MV-4-11 (cell line): ENCODE measurements around the gene MPP4.

ENCODE experiments used
- DNase-seq: peaks from one replicate; lab custom pipeline; 2025; lab: John Stamatoyannopoulos, UW

MPP4 gene, protein sequence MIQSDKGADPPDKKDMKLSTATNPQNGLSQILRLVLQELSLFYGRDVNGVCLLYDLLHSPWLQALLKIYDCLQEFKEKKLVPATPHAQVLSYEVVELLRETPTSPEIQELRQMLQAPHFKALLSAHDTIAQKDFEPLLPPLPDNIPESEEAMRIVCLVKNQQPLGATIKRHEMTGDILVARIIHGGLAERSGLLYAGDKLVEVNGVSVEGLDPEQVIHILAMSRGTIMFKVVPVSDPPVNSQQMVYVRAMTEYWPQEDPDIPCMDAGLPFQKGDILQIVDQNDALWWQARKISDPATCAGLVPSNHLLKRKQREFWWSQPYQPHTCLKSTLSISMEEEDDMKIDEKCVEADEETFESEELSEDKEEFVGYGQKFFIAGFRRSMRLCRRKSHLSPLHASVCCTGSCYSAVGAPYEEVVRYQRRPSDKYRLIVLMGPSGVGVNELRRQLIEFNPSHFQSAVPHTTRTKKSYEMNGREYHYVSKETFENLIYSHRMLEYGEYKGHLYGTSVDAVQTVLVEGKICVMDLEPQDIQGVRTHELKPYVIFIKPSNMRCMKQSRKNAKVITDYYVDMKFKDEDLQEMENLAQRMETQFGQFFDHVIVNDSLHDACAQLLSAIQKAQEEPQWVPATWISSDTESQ

GRCh38 chr2:201698588-201699226 lies at the start of gene MPP4:
TSS of gene MPP4 (minus strand) at chr2:201698644. CDS start at chr2:201693954, 4,690 bp downstream.
- DNase-seq, result no peak

GRCh38 chr2:201746551-201746950 lies 48.1 kb upstream of the MPP4 start:
- DNase-seq, result no peak

- peak; percentile 13 for DNase-seq
Measured at GRCh38 chr2:201735486-201735885, 37.0 kb upstream of the MPP4 start.

DNA sequence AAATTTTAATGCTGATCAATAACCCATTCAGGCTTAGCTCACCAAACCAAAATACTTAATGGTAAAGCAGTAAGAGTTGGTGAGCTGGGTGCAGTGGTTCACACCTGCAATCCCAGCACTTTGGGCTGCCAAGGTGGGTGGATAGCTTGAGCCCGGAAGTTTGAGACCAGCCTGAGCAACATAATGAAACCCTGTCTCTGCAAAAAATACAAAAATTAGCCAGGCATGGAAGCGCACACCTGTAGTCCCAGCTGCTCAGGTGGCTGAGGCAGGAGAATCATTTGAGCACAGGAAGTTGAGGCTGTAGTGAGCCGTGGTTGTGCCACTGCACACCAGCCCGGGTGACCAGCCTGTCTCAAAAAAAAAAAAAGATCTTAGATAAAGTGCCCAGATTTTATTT lies 35.7 kb upstream of the MPP4 start:
- no peak for DNase-seq

DNA sequence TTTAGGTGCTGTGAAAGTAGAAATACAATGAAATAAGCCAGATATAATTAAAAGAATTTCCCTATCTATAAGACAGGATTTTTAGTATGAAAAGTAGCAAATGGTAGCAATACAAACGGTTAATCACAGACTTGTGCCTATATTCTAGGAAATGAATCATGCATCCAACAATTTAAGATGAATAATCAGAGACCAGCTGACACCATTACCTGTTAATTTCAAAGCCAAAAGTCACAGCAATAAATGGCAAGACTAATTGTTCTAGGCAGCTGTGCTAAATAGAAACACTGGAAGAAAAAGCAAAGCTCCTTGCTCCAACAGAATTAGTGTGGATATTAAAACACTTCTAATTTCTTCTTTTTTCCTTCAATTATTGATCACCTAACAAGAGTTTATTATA lies 35.1 kb upstream of the MPP4 start:
- no peak for DNase-seq

- no peak for DNase-seq
Measured at GRCh38 chr2:201730651-201731285, 32.3 kb upstream of the MPP4 start.

DNA sequence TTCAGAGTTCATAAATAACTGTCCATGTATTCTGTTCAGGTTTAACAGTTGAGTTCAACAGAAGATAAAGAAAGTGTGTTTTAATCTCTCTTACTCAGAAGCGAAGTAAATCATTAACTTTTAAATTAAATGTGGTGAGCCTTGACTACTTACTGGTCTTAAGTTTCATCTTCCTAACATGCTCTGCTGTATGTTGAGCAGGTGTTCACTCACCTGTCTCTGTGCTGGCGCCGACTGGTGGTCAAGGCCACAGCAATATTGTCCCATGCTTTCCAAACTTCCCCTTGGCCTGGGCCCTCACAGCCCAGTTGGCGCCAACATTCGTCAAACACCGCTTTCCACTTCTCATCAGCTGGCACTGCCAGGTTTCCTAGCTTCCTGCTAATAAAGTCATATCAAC lies 17.0 kb upstream of the MPP4 start:
- no peak for DNase-seq

DNA sequence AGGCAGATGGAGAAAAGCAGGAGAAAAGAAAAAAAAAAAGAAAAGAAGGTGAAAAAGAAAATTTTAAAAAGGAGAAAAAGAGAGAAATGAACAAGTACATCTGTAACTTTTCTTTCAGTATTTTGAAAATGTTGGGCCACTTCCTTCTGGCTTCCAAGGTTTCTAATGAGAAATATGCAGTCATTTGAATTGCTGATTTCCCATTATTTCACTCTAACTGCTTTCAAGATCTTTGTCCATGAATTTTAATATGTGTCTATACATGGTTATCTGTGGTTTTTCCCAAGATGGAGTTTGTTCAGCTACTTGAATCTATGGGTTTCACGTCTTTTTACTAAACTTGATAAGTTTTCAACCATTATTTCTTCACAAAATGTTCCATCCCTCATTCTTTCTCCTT lies 14.3 kb upstream of the MPP4 start:
- DNase-seq, result no peak

GRCh38 chr2:201709747-201710146 lies 11.3 kb upstream of the MPP4 start:
- no peak for DNase-seq

GRCh38 chr2:201709049-201709448 lies 10.6 kb upstream of the MPP4 start:
- no peak for DNase-seq

- no peak for DNase-seq
Measured at GRCh38 chr2:201707753-201708152, 9.3 kb upstream of the MPP4 start.

DNA sequence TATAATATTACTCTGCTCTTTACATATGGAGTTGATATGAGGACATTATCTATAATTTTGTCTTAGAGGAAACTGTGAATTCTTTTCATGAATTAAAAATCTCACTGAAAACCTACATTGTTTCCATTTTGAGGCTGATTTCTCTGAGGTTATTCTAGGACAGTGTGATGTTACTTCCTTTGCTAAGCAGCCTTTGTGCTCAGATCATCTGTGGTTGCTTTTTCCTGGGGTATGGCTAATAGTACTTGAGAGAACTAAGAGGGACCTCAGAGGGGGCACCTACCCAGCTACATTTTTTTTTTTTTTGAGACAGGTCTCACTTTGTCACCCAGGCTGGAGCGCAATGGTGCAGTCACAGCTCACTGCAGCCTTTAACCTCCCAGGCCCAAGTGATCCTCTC lies 8.7 kb upstream of the MPP4 start:
- no peak for DNase-seq

GRCh38 chr2:201704536-201704935 lies 6.1 kb upstream of the MPP4 start:
- DNase-seq, result no peak

DNA sequence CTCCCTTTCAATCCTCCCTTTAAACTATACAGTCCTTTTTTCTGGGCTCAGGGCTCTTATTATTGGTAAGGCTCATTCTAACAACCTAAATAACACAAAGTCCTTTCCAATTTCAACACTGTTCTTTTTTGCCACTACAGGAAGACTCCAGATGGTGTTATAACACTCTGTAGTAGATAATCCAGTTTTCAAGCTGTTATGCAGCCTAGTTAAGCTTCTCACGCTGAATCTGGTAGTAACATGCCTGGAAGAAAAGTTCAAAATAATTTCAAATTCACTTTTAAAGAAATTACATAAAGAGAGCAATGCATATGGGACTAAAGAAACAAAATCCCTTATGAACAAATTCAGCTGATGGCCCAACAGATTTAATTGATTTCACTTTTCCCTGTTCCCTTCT lies 3.2 kb upstream of the MPP4 start:
- DNase-seq, result no peak

DNA sequence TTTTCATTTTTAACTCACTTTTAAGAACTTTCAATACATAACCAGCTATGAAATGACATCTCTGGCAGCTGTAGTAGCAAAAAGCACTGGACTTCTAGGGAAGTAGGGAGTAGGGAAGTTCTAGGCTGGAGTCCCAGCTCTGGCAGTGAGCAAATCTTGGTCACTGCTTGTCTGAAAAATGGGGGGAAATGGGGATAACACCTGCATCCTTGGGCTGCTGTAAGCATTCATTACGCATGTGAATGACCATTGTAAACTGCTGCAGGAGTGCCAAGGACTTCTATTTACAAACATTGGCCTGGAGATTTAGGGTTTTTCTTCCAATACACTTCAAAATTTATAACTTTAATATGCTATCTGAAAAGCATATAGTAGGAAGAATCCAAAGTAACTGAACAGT lies 972 bp upstream of the MPP4 start:
- DNase-seq, result no peak

GRCh38 chr2:201697899-201698298 lies 545 bp downstream of the MPP4 start:
- no peak for DNase-seq

DNA sequence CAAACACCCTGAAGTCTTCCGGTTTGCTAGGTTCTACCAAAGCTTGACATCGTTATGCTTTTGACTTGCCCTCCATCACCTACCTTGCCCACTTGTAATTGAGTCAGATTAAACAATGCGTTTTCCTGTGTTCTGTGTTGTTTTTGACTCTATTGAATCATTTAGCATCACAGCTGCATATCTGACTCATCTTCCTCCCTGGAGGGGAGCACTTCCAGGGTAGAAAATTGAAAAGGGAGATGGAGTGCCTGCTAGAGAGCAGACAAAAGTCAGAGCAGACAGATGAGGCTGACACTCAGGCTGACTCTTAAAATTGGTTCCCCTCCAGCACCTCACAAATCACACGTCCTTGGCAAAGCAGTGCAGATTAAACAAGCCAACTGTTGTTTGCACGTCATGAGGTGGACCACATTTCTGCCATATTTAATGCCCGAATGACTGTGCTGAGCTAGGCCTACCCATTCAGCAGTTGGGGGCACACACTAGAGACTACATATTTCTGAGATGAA lies 2.2 kb downstream of the MPP4 start:
- no peak for DNase-seq

GRCh38 chr2:201685156-201685555 lies 13.3 kb downstream of the MPP4 start:
- DNase-seq, result no peak

GRCh38 chr2:201680743-201681142 lies 17.7 kb downstream of the MPP4 start:
- DNase-seq, result no peak

DNA sequence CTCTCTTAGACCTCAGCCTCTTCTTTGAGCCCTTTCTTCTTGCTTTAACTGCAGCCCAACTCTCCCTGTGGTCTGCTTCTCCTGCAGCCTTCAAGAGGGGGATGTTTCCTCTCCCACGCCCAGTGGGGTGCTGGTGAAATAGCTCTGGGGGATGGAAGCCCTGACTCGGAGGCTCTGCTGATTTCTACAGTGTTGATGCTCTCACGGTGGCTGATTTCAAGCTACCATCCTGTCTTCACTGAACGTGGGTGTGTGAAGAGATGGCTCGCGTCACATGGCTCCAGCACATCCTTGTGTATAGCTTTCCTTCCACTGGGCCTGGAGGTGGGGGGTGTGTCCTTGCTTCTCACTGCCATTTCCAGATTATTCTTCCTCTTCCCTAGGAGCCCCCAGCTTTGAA lies 20.0 kb downstream of the MPP4 start:
- DNase-seq, result no peak

DNA sequence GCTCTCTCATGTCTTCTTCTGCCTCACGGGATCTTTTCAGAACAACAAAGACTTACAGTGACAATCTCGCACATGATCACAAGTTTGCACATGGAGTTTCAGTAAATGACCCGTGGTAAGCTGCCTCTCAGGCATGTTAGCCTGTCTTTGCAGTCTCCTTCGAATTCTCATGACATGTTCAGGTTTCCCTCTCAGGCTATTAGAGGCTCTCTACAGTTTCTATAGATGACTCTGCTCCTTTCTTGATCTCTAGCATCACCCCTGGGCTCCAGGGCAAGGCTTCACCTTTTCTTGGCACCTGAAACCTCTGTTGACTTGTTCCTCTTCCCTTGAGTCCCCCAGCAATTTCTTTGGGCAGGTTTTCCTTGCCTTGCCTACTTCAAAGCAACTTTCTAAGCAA lies 23.0 kb downstream of the MPP4 start:
- no peak for DNase-seq

DNA sequence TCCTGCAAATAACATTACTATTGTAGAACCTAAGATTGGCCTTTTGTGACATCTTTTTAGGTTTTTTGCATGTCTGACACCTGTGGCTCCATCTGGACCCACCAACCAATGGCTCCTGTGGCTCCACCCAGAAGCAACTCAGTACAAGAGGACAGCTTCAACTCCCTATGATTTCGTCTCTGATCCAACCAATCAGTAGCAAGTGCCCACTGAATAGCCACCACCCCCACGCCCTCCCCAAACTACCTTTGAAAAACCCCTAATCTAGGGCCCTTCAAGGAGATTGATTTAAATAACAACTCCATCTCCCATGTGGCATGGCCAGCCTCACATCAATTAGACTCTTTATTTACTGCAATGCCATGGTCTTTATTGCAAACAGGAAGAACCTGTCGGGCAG lies 23.6 kb downstream of the MPP4 start:
- no peak for DNase-seq

DNA sequence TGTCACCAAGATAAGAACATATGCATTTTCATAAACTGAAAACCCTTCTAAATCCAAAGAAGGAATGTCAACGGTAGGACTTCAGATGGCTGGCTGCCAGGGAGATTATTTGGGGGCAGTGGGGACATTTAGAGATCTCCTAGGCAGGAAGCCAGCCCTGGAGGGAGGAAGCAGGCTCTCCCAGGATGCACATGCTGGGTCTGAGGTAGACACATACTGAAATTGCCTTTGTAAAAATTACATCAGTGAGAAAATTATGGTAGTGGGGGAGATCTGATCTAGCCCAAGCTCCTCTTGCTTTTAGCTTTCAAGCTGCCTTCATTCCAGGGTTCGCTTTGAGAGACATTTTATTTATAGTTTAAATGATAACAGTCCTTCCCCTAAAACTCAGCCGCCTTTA lies 24.1 kb downstream of the MPP4 start:
- no peak for DNase-seq
